K562 (cell line): ENCODE results near the gene ATG14. TPM values are rescaled to one million over a fixed set of nuclear protein-coding genes. Genes with fewer than 3 reads are reported as not detected.

Experiments used
- ATAC-seq: fragments of 200-7000 bp; cut with Tn5 transposase; 3 replicates; pipeline ENCODE4 v1.9.1; 2020; ENCODE audit warnings: moderate library complexity
- BruUV-seq: library from RNA; stranded (reverse); fragments of 400-500 nt; replicated peaks from 2 replicates; lab custom pipeline; 2021; lab: Mats Ljungman, UMichigan
- CTCF ChIA-PET: fragments of 300-600 bp; formaldehyde crosslinking; extraction: SDS; loops from one replicate; lab custom pipeline; 2021; ENCODE audit warnings: low intra/inter-chr PET ratio; lab: Yijun Ruan, JAX
- POLR2A ChIA-PET: fragments of 300-600, 350-650 bp; sonication (Branson Sonifier 250); formaldehyde crosslinking; extraction: SDS; loops from one replicate; lab custom pipeline; 2021; ENCODE audit warnings: antibody characterized with exemption, inconsistent platforms; lab: Yijun Ruan, JAX
- DNase-seq, 4 experiments: peaks; one replicate each; pipeline versions ENCODE4 v3.0.0 to v3.0.0-alpha.2; 2011 to 2018; ENCODE audit warnings: low spot score in 3 of 4, mixed read lengths in 3 of 4; ENCODE audit errors: extremely low read depth in 1 of 4
- FAIRE-seq: peaks from 2 replicates; lab custom pipeline; 2011; peaks lifted over from hg19 to GRCh38; lab: Jason Lieb, UNC
- H2AFZ ChIP-seq: 2 replicates; pipeline ENCODE4 v1.6.0; 2011; ENCODE audit warnings: low read depth, low read length, control low read depth, inconsistent platforms
- H3K27ac ChIP-seq: fragments of 200-600 bp; 3 replicates; pipeline ENCODE4 v1.8.0; 2011; ENCODE audit warnings: low read depth, mild to moderate bottlenecking, control low read depth, inconsistent platforms, low read length, moderate library complexity, mixed read lengths; ENCODE audit errors: extremely low read depth
- H3K27me3 ChIP-seq, 2 experiments: fragments of 300-600 bp in 1 of 2; 2 replicates in 1 of 2; 3 replicates in 1 of 2; pipeline versions ENCODE4 v1.6.0 to v1.8.0; 2011; ENCODE audit warnings: inconsistent platforms in 2 of 2, low read length in 2 of 2, mild to moderate bottlenecking in 1 of 2, mixed read lengths in 1 of 2, moderate library complexity in 1 of 2; ENCODE audit not compliant: control insufficient read depth in 2 of 2, insufficient read depth in 2 of 2
- H3K36me3 ChIP-seq: fragments of 300-600 bp; 3 replicates; pipeline ENCODE4 v1.8.0; 2011; ENCODE audit warnings: mild to moderate bottlenecking, low read length, inconsistent platforms; ENCODE audit not compliant: control insufficient read depth, insufficient read depth
- H3K4me1 ChIP-seq, 2 experiments: fragments of 200-600 bp in 1 of 2; replicated peaks in 1 of 2; 2 replicates in 1 of 2; 3 replicates in 1 of 2; pipeline versions ENCODE4 v1.5.1 to v1.8.0; 2011; ENCODE audit warnings: inconsistent platforms in 2 of 2, low read length in 2 of 2, mild to moderate bottlenecking in 1 of 2, mixed read lengths in 1 of 2, moderate library complexity in 1 of 2; ENCODE audit not compliant: control insufficient read depth in 2 of 2, insufficient read depth in 2 of 2
- H3K4me2 ChIP-seq: 2 replicates; pipeline ENCODE4 v1.6.1; 2011; ENCODE audit warnings: low read length, control low read depth, inconsistent platforms, mixed read lengths; ENCODE audit not compliant: insufficient read depth
- H3K4me3 ChIP-seq: fragments of 200-600 bp; sonication (generic), shearing (Covaris generic); 2 replicates; pipeline ENCODE4 v1.5.1; 2016; ENCODE audit warnings: control low read depth, inconsistent platforms
- H3K79me2 ChIP-seq: fragments of 200-600 bp; 3 replicates; pipeline ENCODE4 v1.8.0; 2011; ENCODE audit warnings: low read length, inconsistent platforms; ENCODE audit not compliant: control insufficient read depth, insufficient read depth
- H3K9ac ChIP-seq, 2 experiments: 2 replicates each; pipeline versions ENCODE4 v1.6.0 to v1.6.1; 2011; ENCODE audit warnings: low read depth in 2 of 2, low read length in 2 of 2, control low read depth in 1 of 2, inconsistent platforms in 1 of 2, mild to moderate bottlenecking in 1 of 2, mixed read lengths in 1 of 2; ENCODE audit not compliant: insufficient read depth in 1 of 2
- H3K9me1 ChIP-seq: one replicate; pipeline ENCODE4 v1.6.0; 2011; ENCODE audit warnings: inconsistent platforms, mild to moderate bottlenecking, low read length, moderate library complexity; ENCODE audit not compliant: control insufficient read depth, insufficient read depth
- H3K9me3 ChIP-seq: replicated peaks from 2 replicates; pipeline ENCODE4 v1.5.1; 2011; ENCODE audit warnings: low read depth, low read length, inconsistent platforms; ENCODE audit not compliant: control insufficient read depth, insufficient read depth
- H4K20me1 ChIP-seq: replicated peaks from 2 replicates; pipeline ENCODE4 v1.6.1; 2011; ENCODE audit warnings: low read length, inconsistent platforms, mixed read lengths; ENCODE audit not compliant: control insufficient read depth, insufficient read depth
- BACH1 ChIP-seq: fragments of 200-800 bp; sonication (Bioruptor generic); IDR thresholded peaks from 2 replicates; pipeline ENCODE4 v1.6.1; 2016; ENCODE audit warnings: missing genetic modification characterization, missing compliant biosample characterization
- C11orf30 ChIP-seq: fragments of 450-650 bp; IDR thresholded peaks from 2 replicates; pipeline ENCODE4 v1.6.1; 2016; ENCODE audit warnings: low read depth, mild to moderate bottlenecking
- CBX1 ChIP-seq: sonication (generic); IDR thresholded peaks from 2 replicates; pipeline ENCODE4 v1.6.1; 2016; ENCODE audit warnings: antibody characterized with exemption, low read depth, mild to moderate bottlenecking
- HMG20B ChIP-seq: fragments of 250-450 bp; sonication (Bioruptor Pico); IDR thresholded peaks from 2 replicates; pipeline ENCODE4 v1.5.0; 2021; ENCODE audit warnings: mild to moderate bottlenecking
- IRF2 ChIP-seq: sonication (generic); formaldehyde crosslinking; IDR thresholded peaks from 2 replicates; pipeline ENCODE4 v1.8.1; 2022; ENCODE audit warnings: mild to moderate bottlenecking, missing genetic modification reagents
- NFXL1 ChIP-seq: fragments of 450-650 bp; formaldehyde crosslinking; IDR thresholded peaks from 2 replicates; pipeline ENCODE4 v1.4.0; 2021; ENCODE audit warnings: mild to moderate bottlenecking
- RFX7 ChIP-seq: fragments of 250-450 bp; sonication (Bioruptor Pico); IDR thresholded peaks from 2 replicates; pipeline ENCODE4 v1.5.1; 2021; ENCODE audit warnings: mild to moderate bottlenecking
- ZNF133 ChIP-seq: fragments of 250-450 bp; sonication (Bioruptor Pico); IDR thresholded peaks from 2 replicates; pipeline ENCODE4 v1.4.0; 2020; ENCODE audit warnings: mild to moderate bottlenecking
- ZNF316 ChIP-seq: fragments of 450-650 bp; IDR thresholded peaks from 2 replicates; pipeline ENCODE4 v1.6.1; 2016
- WGBS: fragments of 100-300 bp; shearing (Covaris generic); methylation state at CpG from one replicate; pipeline ENCODE4 v1.1.6; 2016; ENCODE audit warnings: low coverage, mixed read lengths; ENCODE audit not compliant: insufficient coverage; ENCODE audit errors: missing lambda C conversion rate; 5-methylcytosine and 5-hydroxymethylcytosine counted together
- in situ Hi-C: fragments of 300-500 bp; cut with MboI; formaldehyde crosslinking; loops from 4 replicates; pipeline ENCODE4 v1.15.0; 2018; ENCODE audit warnings: inconsistent platforms, mixed read lengths
- intact Hi-C: fragments of 100-400 bp; cut with micrococcal nuclease; formaldehyde crosslinking; loops from 2 replicates; pipeline ENCODE4 v1.14.2; 2022
- polyA plus RNA-seq, 8 experiments: library from polyadenylated mRNA; depleted of rRNA in 4 of 8; stranded (reverse) in 5 of 8; unstranded in 3 of 8; fragments of >200 nt; fragmentation: Nextera tagmentation in 2 of 8; fragmentation: Illumina TruSeq in 1 of 8; extraction: Ambion mirVana in 2 of 8; extraction: Trizol in 1 of 8; gene quantifications; 2 replicates each; pipeline versions ENCODE4 v1.2.1 to v1.2.3, GENCODE V29; 2011 to 2014; ENCODE audit warnings: inconsistent platforms in 1 of 8, missing spikeins in 1 of 8
- total RNA-seq, 7 experiments: library from RNA; depleted of rRNA in 6 of 7; stranded (reverse); fragments of >200 nt in 6 of 7; fragmentation: Illumina TruSeq in 2 of 7; extraction: Trizol in 2 of 7; gene quantifications; 2 replicates each; pipeline versions ENCODE4 v1.2.1 to v1.2.3, GENCODE V29; 2011 to 2021; ENCODE audit warnings: low replicate concordance in 1 of 7
- TF ChIP-seq, protein P1 (sequence below): fragments of 250-450 bp; sonication (Bioruptor Pico); IDR thresholded peaks from 2 replicates; pipeline ENCODE4 v1.8.0; 2021; ENCODE audit warnings: mild to moderate bottlenecking, moderate library complexity
- TF ChIP-seq, protein P2 (sequence below): fragments of 450-650 bp; IDR thresholded peaks from 2 replicates; pipeline ENCODE4 v1.6.1; 2018; ENCODE audit warnings: mild to moderate bottlenecking, low read depth; ENCODE audit not compliant: partially characterized antibody

ATG14 gene
- total and polyA plus RNA-seq, 9 of the 15 experiments (the other 6 are each of a cell fraction or from before 2014, with no cell fraction given): 0.55 to 4.2 (median 3.5) TPM

DNA sequence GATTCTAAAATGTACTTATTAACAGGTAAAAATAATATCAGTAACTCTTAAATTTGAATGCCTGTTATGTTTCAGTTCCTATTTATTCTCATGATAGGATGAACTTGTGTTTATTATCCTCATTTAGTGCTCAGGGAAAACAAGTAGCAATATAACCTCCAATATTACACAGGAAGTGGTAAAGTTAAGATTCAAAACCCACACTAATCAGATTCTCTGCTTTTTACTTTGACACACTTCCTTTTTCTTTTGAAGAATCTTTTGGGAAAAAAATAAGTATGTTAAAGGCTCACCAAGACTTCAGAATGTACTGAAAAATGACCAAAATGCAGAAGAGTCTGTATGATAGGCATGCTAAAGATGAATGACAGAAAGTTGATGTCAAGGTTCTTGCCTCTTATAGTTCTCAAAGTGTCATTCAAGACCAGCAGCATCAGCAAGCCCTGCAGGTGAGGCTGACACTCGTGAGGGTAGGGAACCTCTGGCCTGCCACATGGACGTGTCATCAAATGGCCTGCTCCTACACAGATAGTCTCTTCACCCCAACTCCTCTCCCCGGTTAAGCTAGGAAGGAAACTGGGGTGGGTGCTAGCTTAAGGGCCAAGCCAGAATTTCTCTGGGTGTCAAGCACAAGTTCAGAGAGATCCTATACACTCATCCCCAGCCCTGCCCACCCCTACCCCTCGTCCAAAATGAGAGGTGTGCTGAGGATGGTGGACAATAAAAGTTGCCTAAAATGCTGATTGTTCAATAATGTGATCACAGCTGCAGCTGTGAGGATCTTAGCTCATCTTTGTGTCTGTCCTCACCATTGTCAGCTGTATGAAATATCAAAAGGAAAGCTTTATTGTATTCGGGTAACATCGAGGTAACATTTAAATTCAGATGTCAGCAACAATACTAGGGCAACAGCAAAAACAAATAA lies 22.5 kb upstream of the ATG14 start:
- H3K4me3 ChIP-seq: no peak overlapping the region
- H3K79me2 ChIP-seq: no peaks in the 10 kb centered on the region
- TF ChIP-seq ZNF316 (peak; percentile 25; the same call in 1 of the 2 replicates), HMG20B (no peak), C11orf30 (peak; percentile 12; the same call in 1 of the 2 replicates)
- in situ Hi-C loops (no loop called here), intact Hi-C loops (no loop called here)
- ATAC-seq (no peak), FAIRE-seq (no peak), DNase-seq (no peak)
- H2AFZ ChIP-seq: no peak overlapping the region
- H3K4me1 ChIP-seq: no peaks in the 10 kb centered on the region; a peak in 1 of 5 replicates
- no peaks in the 10 kb centered on the region for H4K20me1 ChIP-seq
- no peak overlapping the region for H3K9ac ChIP-seq
- H3K36me3 ChIP-seq: no peaks in the 10 kb centered on the region
- no peaks in the 10 kb centered on the region for H3K9me1 ChIP-seq
- ChIA-PET CTCF (interaction anchor here (0.6 kb wide), 1 partner anchor 747 kb away, joined by 3 read pairs; no protein-coding TSS in a partner anchor), POLR2A (interaction anchor here (0.7 kb wide), 1 partner anchor 20 kb away, joined by 3 read pairs; no protein-coding TSS in a partner anchor)
- H3K27me3 ChIP-seq: no peaks in the 10 kb centered on the region; a peak in 1 of 5 replicates
- no peak overlapping the region for H3K4me2 ChIP-seq
- no peaks in the 10 kb centered on the region for H3K9me3 ChIP-seq
- no peak overlapping the region for H3K27ac ChIP-seq
- BruUV-seq: no TSS peak
- 5% methylated on average over 6 of the region's 6 CpGs for WGBS

DNA sequence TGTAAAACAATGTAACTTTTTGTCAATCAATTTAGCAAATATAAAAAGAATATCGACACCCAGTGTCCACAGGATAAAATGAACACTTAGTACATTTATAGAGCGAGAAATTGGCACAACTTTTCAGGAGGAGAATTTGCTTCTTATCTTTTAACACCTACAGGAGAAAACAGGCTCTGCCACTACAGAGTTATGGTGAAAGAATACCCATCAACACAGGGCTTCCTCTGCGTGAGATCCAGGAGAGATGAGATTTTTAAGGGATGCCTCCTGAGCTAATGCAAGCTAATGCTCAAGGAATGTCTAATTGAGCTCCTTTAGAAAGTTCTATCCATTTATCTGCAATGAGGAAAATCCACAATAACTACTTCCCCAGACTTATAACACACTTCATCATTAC lies 21.0 kb upstream of the ATG14 start:
- H4K20me1 ChIP-seq: no peaks in the 10 kb centered on the region
- H3K9me1 ChIP-seq: no peaks in the 10 kb centered on the region
- WGBS: 0% methylated on average over 3 of the region's 3 CpGs
- H3K27ac ChIP-seq: no peak overlapping the region
- DNase-seq (no peak), ATAC-seq (no peak), FAIRE-seq (no peak)
- POLR2A ChIA-PET: no interaction called here
- in situ Hi-C loops (no loop called here), intact Hi-C loops (no loop called here)
- no peak overlapping the region for H3K4me2 ChIP-seq
- no peaks in the 10 kb centered on the region; a peak in 1 of 5 replicates for H3K4me1 ChIP-seq
- no peaks in the 10 kb centered on the region; a peak in 1 of 5 replicates for H3K27me3 ChIP-seq
- H2AFZ ChIP-seq: no peak overlapping the region
- H3K79me2 ChIP-seq: no peaks in the 10 kb centered on the region
- CTCF ChIA-PET: interaction anchor here (0.6 kb wide), 1 partner anchor 268 kb away, joined by 3 read pairs; no protein-coding TSS in a partner anchor
- BruUV-seq: no TSS peak
- H3K4me3 ChIP-seq: no peak overlapping the region
- H3K36me3 ChIP-seq: no peaks in the 10 kb centered on the region
- H3K9me3 ChIP-seq: no peaks in the 10 kb centered on the region
- H3K9ac ChIP-seq: no peak overlapping the region
- no peak for TF ChIP-seq NFXL1 (CRISPR knock-in tag)
- no peak for TF ChIP-seq IRF2 (CRISPR knock-in tag)
- no peak for TF ChIP-seq BACH1 (tag)
- no peak for TF ChIP-seq CBX1
- no peak for TF ChIP-seq RFX7 (CRISPR knock-in tag)
- TF ChIP-seq, protein P1, sequence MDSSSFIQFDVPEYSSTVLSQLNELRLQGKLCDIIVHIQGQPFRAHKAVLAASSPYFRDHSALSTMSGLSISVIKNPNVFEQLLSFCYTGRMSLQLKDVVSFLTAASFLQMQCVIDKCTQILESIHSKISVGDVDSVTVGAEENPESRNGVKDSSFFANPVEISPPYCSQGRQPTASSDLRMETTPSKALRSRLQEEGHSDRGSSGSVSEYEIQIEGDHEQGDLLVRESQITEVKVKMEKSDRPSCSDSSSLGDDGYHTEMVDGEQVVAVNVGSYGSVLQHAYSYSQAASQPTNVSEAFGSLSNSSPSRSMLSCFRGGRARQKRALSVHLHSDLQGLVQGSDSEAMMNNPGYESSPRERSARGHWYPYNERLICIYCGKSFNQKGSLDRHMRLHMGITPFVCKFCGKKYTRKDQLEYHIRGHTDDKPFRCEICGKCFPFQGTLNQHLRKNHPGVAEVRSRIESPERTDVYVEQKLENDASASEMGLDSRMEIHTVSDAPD (CRISPR knock-in tag): no peak
- TF ChIP-seq, protein P2, sequence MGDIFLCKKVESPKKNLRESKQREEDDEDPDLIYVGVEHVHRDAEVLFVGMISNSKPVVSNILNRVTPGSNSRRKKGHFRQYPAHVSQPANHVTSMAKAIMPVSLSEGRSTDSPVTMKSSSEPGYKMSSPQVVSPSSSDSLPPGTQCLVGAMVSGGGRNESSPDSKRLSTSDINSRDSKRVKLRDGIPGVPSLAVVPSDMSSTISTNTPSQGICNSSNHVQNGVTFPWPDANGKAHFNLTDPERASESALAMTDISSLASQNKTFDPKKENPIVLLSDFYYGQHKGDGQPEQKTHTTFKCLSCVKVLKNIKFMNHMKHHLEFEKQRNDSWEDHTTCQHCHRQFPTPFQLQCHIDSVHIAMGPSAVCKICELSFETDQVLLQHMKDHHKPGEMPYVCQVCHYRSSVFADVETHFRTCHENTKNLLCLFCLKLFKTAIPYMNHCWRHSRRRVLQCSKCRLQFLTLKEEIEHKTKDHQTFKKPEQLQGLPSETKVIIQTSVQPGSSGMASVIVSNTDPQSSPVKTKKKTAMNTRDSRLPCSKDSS: no peak
- TF ChIP-seq ZNF133: no peak
